Dedifferentiated amniotic fluid mesenchymal stem cell (primary cell): ENCODE results near the gene TMEM150B.

Experiments
- DNase-seq: peaks from one replicate; pipeline ENCODE4 v3.0.0-alpha.2; 2016; ENCODE audit errors: extremely low spot score

The TMEM150B gene

GRCh38 chr19:55325172-55325571, at the start of gene TMEM150B:
TSS of gene TMEM150B (minus strand) at chr19:55325341. CDS start at chr19:55321036, 4,305 bp downstream.
- no peak for DNase-seq

GRCh38 chr19:55373993-55374757, 49.0 kb upstream of the TMEM150B start:
- no peak for DNase-seq

GRCh38 chr19:55373306-55373992, 48.3 kb upstream of the TMEM150B start:
- DNase-seq = no peak

GRCh38 chr19:55372316-55373081, 47.4 kb upstream of the TMEM150B start:
- no peak for DNase-seq

- DNase-seq = no peak
These were observed 45.3 kb upstream of the TMEM150B start, which contains the start of gene IL11 for GRCh38 chr19:55370305-55370988. TSS of gene IL11 (minus strand) at chr19:55370463. CDS start at chr19:55370310, 153 bp downstream.

GRCh38 chr19:55369653-55370304, 44.6 kb upstream of the TMEM150B start:
- peak; percentile 54 for DNase-seq

GRCh38 chr19:55368701-55369563, 43.8 kb upstream of the TMEM150B start:
- DNase-seq = peak; percentile 34

- no peak for DNase-seq
These were observed 43.0 kb upstream of the TMEM150B start for GRCh38 chr19:55368106-55368505.

GRCh38 chr19:55366790-55367189, 41.6 kb upstream of the TMEM150B start:
- DNase-seq = no peak

GRCh38 chr19:55365964-55366363, 40.8 kb upstream of the TMEM150B start:
- DNase-seq = no peak

GRCh38 chr19:55365245-55365644, 40.1 kb upstream of the TMEM150B start:
- DNase-seq = no peak

GRCh38 chr19:55362990-55363716, 38.0 kb upstream of the TMEM150B start, which contains the start of gene GARIN5B:
TSS of gene GARIN5B (minus strand) at chr19:55363260. CDS start at chr19:55363066, 194 bp downstream.
- DNase-seq = no peak

GRCh38 chr19:55362174-55362989, 37.2 kb upstream of the TMEM150B start:
- DNase-seq = no peak

GRCh38 chr19:55360902-55361301, 35.8 kb upstream of the TMEM150B start:
- DNase-seq = no peak

- DNase-seq = no peak
These were observed 34.1 kb upstream of the TMEM150B start for GRCh38 chr19:55358943-55359908.

- no peak for DNase-seq
These were observed 33.4 kb upstream of the TMEM150B start for GRCh38 chr19:55358493-55358892.

- DNase-seq = no peak
These were observed 30.2 kb upstream of the TMEM150B start for GRCh38 chr19:55355213-55355821.
